ENCODE results near the gene EPHA4. TPM values are rescaled to one million over a fixed set of nuclear protein-coding genes. Genes with fewer than 3 reads are reported as not detected.

EPHA4 gene
- total RNA-seq, 1 experiment from 2014 or later: 3.4 TPM

GRCh38 chr2:221480821-221481220 is 91.3 kb downstream of the EPHA4 start:
- Histone ChIP-seq H3K36me3 (ENCODE audit: control insufficient read depth, insufficient read depth, low read length) (no peaks in the 10 kb centered on the region), H3K27ac (ENCODE audit: low read length) (no peak overlapping the region), H3K9me3 (ENCODE audit: control insufficient read depth, insufficient read depth, low read depth, low read length) (no peaks in the 10 kb centered on the region), H3K4me1 (ENCODE audit: control insufficient read depth, insufficient read depth, low read length) (no peaks in the 10 kb centered on the region), H3K27me3 (ENCODE audit: control insufficient read depth, insufficient read depth, low read length) (no peaks in the 10 kb centered on the region), H3K4me3 (ENCODE audit: low read depth in 2 of 2, low read length in 2 of 2) (no peak overlapping the region)
- ATAC-seq (no peak), DNase-seq (ENCODE audit: low read depth, low spot score) (no peak)
- in situ Hi-C loops (cut with HindIII; ENCODE audit: low pct_unique_long_range_greater_than_20kb, low sequenced_read_pairs) (no loop called here), intact Hi-C loops (cut with micrococcal nuclease; ENCODE audit: unreplicated experiment) (no loop called here)
- CTCF ChIA-PET: no interaction called here
- POLR2A ChIA-PET: no interaction called here
- BruUV-seq (replicated peaks): no TSS peak
- TF ChIP-seq POLR2AphosphoS5 (IDR thresholded peaks at IDR 0.05; ENCODE audit: low read depth, low read length): no peak
- TF ChIP-seq, protein P1, sequence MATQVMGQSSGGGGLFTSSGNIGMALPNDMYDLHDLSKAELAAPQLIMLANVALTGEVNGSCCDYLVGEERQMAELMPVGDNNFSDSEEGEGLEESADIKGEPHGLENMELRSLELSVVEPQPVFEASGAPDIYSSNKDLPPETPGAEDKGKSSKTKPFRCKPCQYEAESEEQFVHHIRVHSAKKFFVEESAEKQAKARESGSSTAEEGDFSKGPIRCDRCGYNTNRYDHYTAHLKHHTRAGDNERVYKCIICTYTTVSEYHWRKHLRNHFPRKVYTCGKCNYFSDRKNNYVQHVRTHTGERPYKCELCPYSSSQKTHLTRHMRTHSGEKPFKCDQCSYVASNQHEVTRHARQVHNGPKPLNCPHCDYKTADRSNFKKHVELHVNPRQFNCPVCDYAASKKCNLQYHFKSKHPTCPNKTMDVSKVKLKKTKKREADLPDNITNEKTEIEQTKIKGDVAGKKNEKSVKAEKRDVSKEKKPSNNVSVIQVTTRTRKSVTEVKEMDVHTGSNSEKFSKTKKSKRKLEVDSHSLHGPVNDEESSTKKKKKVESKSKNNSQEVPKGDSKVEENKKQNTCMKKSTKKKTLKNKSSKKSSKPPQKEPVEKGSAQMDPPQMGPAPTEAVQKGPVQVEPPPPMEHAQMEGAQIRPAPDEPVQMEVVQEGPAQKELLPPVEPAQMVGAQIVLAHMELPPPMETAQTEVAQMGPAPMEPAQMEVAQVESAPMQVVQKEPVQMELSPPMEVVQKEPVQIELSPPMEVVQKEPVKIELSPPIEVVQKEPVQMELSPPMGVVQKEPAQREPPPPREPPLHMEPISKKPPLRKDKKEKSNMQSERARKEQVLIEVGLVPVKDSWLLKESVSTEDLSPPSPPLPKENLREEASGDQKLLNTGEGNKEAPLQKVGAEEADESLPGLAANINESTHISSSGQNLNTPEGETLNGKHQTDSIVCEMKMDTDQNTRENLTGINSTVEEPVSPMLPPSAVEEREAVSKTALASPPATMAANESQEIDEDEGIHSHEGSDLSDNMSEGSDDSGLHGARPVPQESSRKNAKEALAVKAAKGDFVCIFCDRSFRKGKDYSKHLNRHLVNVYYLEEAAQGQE (IDR thresholded peaks at IDR 0.05; ENCODE audit: insufficient read depth in 1 of 2, low read depth in 2 of 2, low read length in 1 of 2): no peak
- TF ChIP-seq SIN3A (IDR thresholded peaks at IDR 0.05; ENCODE audit: borderline replicate concordance, insufficient read depth, low read depth, low read length): no peak
- TF ChIP-seq, protein P2, sequence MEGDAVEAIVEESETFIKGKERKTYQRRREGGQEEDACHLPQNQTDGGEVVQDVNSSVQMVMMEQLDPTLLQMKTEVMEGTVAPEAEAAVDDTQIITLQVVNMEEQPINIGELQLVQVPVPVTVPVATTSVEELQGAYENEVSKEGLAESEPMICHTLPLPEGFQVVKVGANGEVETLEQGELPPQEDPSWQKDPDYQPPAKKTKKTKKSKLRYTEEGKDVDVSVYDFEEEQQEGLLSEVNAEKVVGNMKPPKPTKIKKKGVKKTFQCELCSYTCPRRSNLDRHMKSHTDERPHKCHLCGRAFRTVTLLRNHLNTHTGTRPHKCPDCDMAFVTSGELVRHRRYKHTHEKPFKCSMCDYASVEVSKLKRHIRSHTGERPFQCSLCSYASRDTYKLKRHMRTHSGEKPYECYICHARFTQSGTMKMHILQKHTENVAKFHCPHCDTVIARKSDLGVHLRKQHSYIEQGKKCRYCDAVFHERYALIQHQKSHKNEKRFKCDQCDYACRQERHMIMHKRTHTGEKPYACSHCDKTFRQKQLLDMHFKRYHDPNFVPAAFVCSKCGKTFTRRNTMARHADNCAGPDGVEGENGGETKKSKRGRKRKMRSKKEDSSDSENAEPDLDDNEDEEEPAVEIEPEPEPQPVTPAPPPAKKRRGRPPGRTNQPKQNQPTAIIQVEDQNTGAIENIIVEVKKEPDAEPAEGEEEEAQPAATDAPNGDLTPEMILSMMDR (IDR thresholded peaks at IDR 0.05): no peak
- no peak for TF ChIP-seq TCF7L2 (IDR thresholded peaks at IDR 0.05; ENCODE audit: low read depth, low read length)

- Histone ChIP-seq H3K36me3 (ENCODE audit: control insufficient read depth, insufficient read depth, low read length) (no peaks in the 10 kb centered on the region), H3K9me3 (ENCODE audit: control insufficient read depth, insufficient read depth, low read depth, low read length) (no peaks in the 10 kb centered on the region), H3K27ac (ENCODE audit: low read length) (no peak overlapping the region), H3K4me1 (ENCODE audit: control insufficient read depth, insufficient read depth, low read length) (no peaks in the 10 kb centered on the region), H3K4me3 (ENCODE audit: low read depth in 2 of 2, low read length in 2 of 2) (no peak overlapping the region), H3K27me3 (ENCODE audit: control insufficient read depth, insufficient read depth, low read length) (no peaks in the 10 kb centered on the region)
- CTCF ChIA-PET: no interaction called here
- DNase-seq (ENCODE audit: low read depth, low spot score) (no peak), ATAC-seq (no peak)
- POLR2A ChIA-PET: no interaction called here
- intact Hi-C loops (cut with micrococcal nuclease; ENCODE audit: unreplicated experiment): no loop called here
- no TSS peak for BruUV-seq (replicated peaks)
- in situ Hi-C loops (cut with HindIII; ENCODE audit: low pct_unique_long_range_greater_than_20kb, low sequenced_read_pairs): no loop called here
- TF ChIP-seq SIN3A (IDR thresholded peaks at IDR 0.05; ENCODE audit: borderline replicate concordance, insufficient read depth, low read depth, low read length): no peak
- no peak for TF ChIP-seq TCF7L2 (IDR thresholded peaks at IDR 0.05; ENCODE audit: low read depth, low read length)
- no peak for TF ChIP-seq POLR2AphosphoS5 (IDR thresholded peaks at IDR 0.05; ENCODE audit: low read depth, low read length)
- TF ChIP-seq, protein P2 (IDR thresholded peaks at IDR 0.05): no peak
- TF ChIP-seq, protein P1 (IDR thresholded peaks at IDR 0.05; ENCODE audit: insufficient read depth in 1 of 2, low read depth in 2 of 2, low read length in 1 of 2): no peak
Observed at GRCh38 chr2:221480163-221480562, 91.9 kb downstream of the EPHA4 start.

Data from Panc1 (cell line).